ENCODE measurements around the gene TRIM37.

GRCh38 chr17:58968426-58969061 is 138.1 kb downstream of the TRIM37 start:
- TF ChIP-seq CEBPB (IDR thresholded peaks at IDR 0.05): no peak
- no peak for TF ChIP-seq TAF1 (IDR thresholded peaks at IDR 0.05; ENCODE audit: low read depth)
- no peak for TF ChIP-seq EP300 (IDR thresholded peaks at IDR 0.05; ENCODE audit: borderline replicate concordance)
- no peak for TF ChIP-seq USF1 (IDR thresholded peaks at IDR 0.05)
- TF ChIP-seq REST (IDR thresholded peaks at IDR 0.05; ENCODE audit: low read depth): no peak
- TF ChIP-seq NFIC (IDR thresholded peaks at IDR 0.05): no peak

Data from Ishikawa (cell line).